K562 (cell line): Measurements from ENCODE around the gene ATAD5. TPM values are rescaled to one million over a fixed set of nuclear protein-coding genes. Genes with fewer than 3 reads are reported as not detected.

Experiments
- ATF6 ChIP-seq: sonication (generic); formaldehyde crosslinking; IDR thresholded peaks from 2 replicates; pipeline ENCODE4 v1.4.0; 2020; ENCODE audit warnings: mild to moderate bottlenecking, missing genetic modification reagents
- FOXJ2 ChIP-seq: fragments of 200-800 bp; sonication (Bioruptor generic); IDR thresholded peaks from 2 replicates; pipeline ENCODE4 v1.6.1; 2016; ENCODE audit warnings: missing genetic modification characterization, missing compliant biosample characterization
- FOXJ3 ChIP-seq: sonication (generic); formaldehyde crosslinking; IDR thresholded peaks from 2 replicates; pipeline ENCODE4 v1.4.0; 2020; ENCODE audit warnings: mild to moderate bottlenecking, missing genetic modification reagents
- FOXP1 ChIP-seq: sonication (generic); formaldehyde crosslinking; IDR thresholded peaks from 2 replicates; pipeline ENCODE4 v1.8.0; 2022; ENCODE audit warnings: mild to moderate bottlenecking, missing genetic modification reagents
- FUS ChIP-seq: fragments of 200-400 bp; formaldehyde crosslinking; optimal IDR thresholded peaks from 2 replicates; pipeline ENCODE3; 2017; ENCODE audit warnings: low read depth, low read length
- MTA3 ChIP-seq: fragments of 450-650 bp; formaldehyde crosslinking; IDR thresholded peaks from 2 replicates; pipeline ENCODE4 v1.6.1; 2017; ENCODE audit warnings: mild to moderate bottlenecking, borderline replicate concordance
- NEUROD1 ChIP-seq: fragments of 150-350 bp; IDR thresholded peaks from 2 replicates; pipeline ENCODE4 v1.6.1; 2014; ENCODE audit warnings: borderline replicate concordance, low read length, low read depth; ENCODE audit not compliant: partially characterized antibody
- PKNOX1 ChIP-seq: fragments of 450-650 bp; IDR thresholded peaks from 2 replicates; pipeline ENCODE4 v1.6.1; 2016
- RAD21 ChIP-seq, 2 experiments: fragments of 250-450 bp in 1 of 2; fragments of 450-650 bp in 1 of 2; sonication (Bioruptor Pico) in 1 of 2; formaldehyde crosslinking in 1 of 2; IDR thresholded peaks in 1 of 2; conservative IDR thresholded peaks in 1 of 2; 2 replicates each; pipeline versions ENCODE4 v1.4.0 to v1.8.0; 2020 to 2022; ENCODE audit warnings: mild to moderate bottlenecking in 2 of 2, moderate library complexity in 1 of 2
- RB1 ChIP-seq: fragments of 450-650 bp; IDR thresholded peaks from 2 replicates; pipeline ENCODE4 v1.6.1; 2017; ENCODE audit warnings: low read depth, mild to moderate bottlenecking
- SMARCC2 ChIP-seq: fragments of 450-650 bp; IDR thresholded peaks from 2 replicates; pipeline ENCODE4 v1.6.1; 2017; ENCODE audit warnings: antibody characterized with exemption, moderate library complexity, mild to moderate bottlenecking, low read depth
- TAL1 ChIP-seq: fragments of 450-650 bp; IDR thresholded peaks from 2 replicates; pipeline ENCODE4 v1.6.1; 2016; ENCODE audit warnings: mild to moderate bottlenecking
- TBP ChIP-seq: optimal IDR thresholded peaks from 2 replicates; pipeline ENCODE3; 2011; ENCODE audit warnings: low read depth, low read length, improper control_type of control experiment
- polyA plus RNA-seq, 8 experiments: library from polyadenylated mRNA; depleted of rRNA in 4 of 8; stranded (reverse) in 5 of 8; unstranded in 3 of 8; fragments of >200 nt; fragmentation: Nextera tagmentation in 2 of 8; fragmentation: Illumina TruSeq in 1 of 8; extraction: Ambion mirVana in 2 of 8; extraction: Trizol in 1 of 8; gene quantifications; 2 replicates each; pipeline versions ENCODE4 v1.2.1 to v1.2.3, GENCODE V29; 2011 to 2014; ENCODE audit warnings: inconsistent platforms in 1 of 8, missing spikeins in 1 of 8
- total RNA-seq, 7 experiments: library from RNA; depleted of rRNA in 6 of 7; stranded (reverse); fragments of >200 nt in 6 of 7; fragmentation: Illumina TruSeq in 2 of 7; extraction: Trizol in 2 of 7; gene quantifications; 2 replicates each; pipeline versions ENCODE4 v1.2.1 to v1.2.3, GENCODE V29; 2011 to 2021; ENCODE audit warnings: low replicate concordance in 1 of 7
- TF ChIP-seq, protein P1 (sequence below): fragments of 450-650 bp; IDR thresholded peaks from 2 replicates; pipeline ENCODE4 v1.6.1; 2016; ENCODE audit warnings: low read depth
- TF ChIP-seq, protein P2 (sequence below): sonication (generic); formaldehyde crosslinking; IDR thresholded peaks from 2 replicates; pipeline ENCODE4 v1.8.0; 2022; ENCODE audit warnings: mild to moderate bottlenecking, missing genetic modification reagents

The ATAD5 gene
- total and polyA plus RNA-seq, 9 of the 15 experiments (the other 6 are each of a cell fraction or from before 2014, with no cell fraction given): 4.6 to 25.6 (median 19.5) TPM

GRCh38 chr17:30824356-30825145 is 7.2 kb upstream of the ATAD5 start, which contains the start of gene CRLF3 (continued):
- TF ChIP-seq, protein P1, sequence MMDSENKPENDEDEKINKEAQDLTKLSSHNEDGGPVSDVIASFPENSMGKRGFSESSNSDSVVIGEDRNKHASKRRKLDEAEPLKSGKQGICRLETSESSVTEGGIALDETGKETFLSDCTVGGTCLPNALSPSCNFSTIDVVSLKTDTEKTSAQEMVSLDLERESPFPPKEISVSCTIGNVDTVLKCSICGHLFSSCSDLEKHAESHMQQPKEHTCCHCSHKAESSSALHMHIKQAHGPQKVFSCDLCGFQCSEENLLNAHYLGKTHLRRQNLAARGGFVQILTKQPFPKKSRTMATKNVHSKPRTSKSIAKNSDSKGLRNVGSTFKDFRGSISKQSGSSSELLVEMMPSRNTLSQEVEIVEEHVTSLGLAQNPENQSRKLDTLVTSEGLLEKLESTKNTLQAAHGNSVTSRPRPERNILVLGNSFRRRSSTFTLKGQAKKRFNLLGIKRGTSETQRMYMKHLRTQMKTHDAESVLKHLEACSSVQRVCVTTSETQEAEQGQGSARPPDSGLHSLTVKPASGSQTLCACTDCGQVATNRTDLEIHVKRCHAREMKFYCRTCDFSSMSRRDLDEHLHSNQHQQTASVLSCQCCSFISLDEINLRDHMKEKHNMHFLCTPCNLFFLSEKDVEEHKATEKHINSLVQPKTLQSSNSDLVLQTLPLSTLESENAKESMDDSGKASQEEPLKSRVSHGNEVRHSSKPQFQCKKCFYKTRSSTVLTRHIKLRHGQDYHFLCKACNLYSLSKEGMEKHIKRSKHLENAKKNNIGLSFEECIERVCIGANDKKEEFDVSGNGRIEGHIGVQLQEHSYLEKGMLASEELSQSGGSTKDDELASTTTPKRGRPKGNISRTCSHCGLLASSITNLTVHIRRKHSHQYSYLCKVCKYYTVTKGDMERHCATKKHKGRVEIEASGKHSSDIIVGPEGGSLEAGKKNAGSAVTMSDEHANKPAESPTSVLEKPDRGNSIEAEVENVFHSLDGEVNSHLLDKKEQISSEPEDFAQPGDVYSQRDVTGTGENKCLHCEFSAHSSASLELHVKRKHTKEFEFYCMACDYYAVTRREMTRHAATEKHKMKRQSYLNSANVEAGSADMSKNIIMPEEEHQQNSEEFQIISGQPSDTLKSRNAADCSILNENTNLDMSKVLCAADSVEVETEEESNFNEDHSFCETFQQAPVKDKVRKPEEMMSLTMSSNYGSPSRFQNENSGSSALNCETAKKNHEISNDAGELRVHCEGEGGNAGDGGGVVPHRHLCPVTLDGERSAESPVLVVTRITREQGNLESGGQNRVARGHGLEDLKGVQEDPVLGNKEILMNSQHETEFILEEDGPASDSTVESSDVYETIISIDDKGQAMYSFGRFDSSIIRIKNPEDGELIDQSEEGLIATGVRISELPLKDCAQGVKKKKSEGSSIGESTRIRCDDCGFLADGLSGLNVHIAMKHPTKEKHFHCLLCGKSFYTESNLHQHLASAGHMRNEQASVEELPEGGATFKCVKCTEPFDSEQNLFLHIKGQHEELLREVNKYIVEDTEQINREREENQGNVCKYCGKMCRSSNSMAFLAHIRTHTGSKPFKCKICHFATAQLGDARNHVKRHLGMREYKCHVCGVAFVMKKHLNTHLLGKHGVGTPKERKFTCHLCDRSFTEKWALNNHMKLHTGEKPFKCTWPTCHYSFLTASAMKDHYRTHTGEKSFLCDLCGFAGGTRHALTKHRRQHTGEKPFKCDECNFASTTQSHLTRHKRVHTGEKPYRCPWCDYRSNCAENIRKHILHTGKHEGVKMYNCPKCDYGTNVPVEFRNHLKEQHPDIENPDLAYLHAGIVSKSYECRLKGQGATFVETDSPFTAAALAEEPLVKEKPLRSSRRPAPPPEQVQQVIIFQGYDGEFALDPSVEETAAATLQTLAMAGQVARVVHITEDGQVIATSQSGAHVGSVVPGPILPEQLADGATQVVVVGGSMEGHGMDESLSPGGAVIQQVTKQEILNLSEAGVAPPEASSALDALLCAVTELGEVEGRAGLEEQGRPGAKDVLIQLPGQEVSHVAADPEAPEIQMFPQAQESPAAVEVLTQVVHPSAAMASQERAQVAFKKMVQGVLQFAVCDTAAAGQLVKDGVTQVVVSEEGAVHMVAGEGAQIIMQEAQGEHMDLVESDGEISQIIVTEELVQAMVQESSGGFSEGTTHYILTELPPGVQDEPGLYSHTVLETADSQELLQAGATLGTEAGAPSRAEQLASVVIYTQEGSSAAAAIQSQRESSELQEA: no peak
- 0 out of 2 replicates have a peak, but pooled peaks have one; percentile 30 for TF ChIP-seq FOXP1 (CRISPR knock-in tag)
- TF ChIP-seq RB1: peak; percentile 90
- TF ChIP-seq FUS: peak; percentile 30
- no peak for TF ChIP-seq FOXJ2 (tag)
- no peak for TF ChIP-seq FOXJ3 (CRISPR knock-in tag)
- TF ChIP-seq ATF6 (CRISPR knock-in tag): no peak
- peak; percentile 84 for TF ChIP-seq NEUROD1
- TF ChIP-seq, protein P2, sequence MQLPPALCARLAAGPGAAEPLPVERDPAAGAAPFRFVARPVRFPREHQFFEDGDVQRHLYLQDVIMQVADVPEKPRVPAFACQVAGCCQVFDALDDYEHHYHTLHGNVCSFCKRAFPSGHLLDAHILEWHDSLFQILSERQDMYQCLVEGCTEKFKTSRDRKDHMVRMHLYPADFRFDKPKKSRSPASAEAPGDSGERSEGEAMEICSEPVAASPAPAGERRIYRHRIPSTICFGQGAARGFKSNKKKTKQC: 0 out of 2 replicates have a peak, but pooled peaks have one; percentile 45
- peak; percentile 92 for TF ChIP-seq PKNOX1
- TF ChIP-seq MTA3: peak; percentile 92
- peak; percentile 81 for TF ChIP-seq TBP
- TF ChIP-seq SMARCC2: peak; percentile 41; the same call in 1 of the 2 replicates
- peak in 1 of 2 experiments; percentile 16; a peak in 2 of 4 replicates for TF ChIP-seq RAD21 (CRISPR knock-in tag; conservative IDR thresholded peaks at IDR 0.05 in 1 of 2, IDR thresholded peaks at IDR 0.05 in 1 of 2)
- peak; percentile 43; the same call in 1 of the 2 replicates for TF ChIP-seq TAL1
